Measurements from ENCODE around the gene PEAK1.
"Not testable (repeated sequence)": the region's sequence is repeated elsewhere in the genome, so short reads cannot be mapped to it uniquely, and the experiment has no call there.

- not testable (repeated sequence) for TF ChIP-seq CTCF, POLR2AphosphoS5, POLR2A (IDR thresholded peaks at IDR 0.05)
Measured at GRCh38 chr15:77410157-77410500, 9.8 kb downstream of the PEAK1 start.

All from suprapubic skin (tissue), 4 donors.